Measurements from ENCODE around the gene ZFAND3.

The ZFAND3 gene

GRCh38 chr6:38150021-38150420, 330.5 kb downstream of the ZFAND3 start:
- H3K4me3 ChIP-seq (ENCODE audit: low read depth in 1 of 2, low read length in 2 of 2): no peak overlapping the region
- H3K36me3 ChIP-seq (ENCODE audit: insufficient read depth, low read length): peaks cover 6% of the 10 kb centered on the region

GRCh38 chr6:38150681-38151296, 331.3 kb downstream of the ZFAND3 start:
- Histone ChIP-seq H3K9ac (ENCODE audit: low read length) (no peak overlapping the region), H3K36me3 (ENCODE audit: insufficient read depth, low read length) (peaks cover 4% of the 10 kb centered on the region)

More at GRCh38 chr6:38150021-38150420, 330.5 kb downstream of the ZFAND3 start:
- Histone ChIP-seq H3K27me3 (ENCODE audit: control insufficient read depth in 1 of 2, insufficient read depth in 2 of 2, low read length in 2 of 2) (no peaks in the 10 kb centered on the region), H3K4me1 (ENCODE audit: insufficient read depth, low read length) (peaks cover 5% of the 10 kb centered on the region), H3K9ac (ENCODE audit: low read length) (no peak overlapping the region), H3K9me3 (ENCODE audit: low read length) (no peaks in the 10 kb centered on the region), H3K27ac (ENCODE audit: low read depth, low read length) (no peak overlapping the region)

GRCh38 chr6:38151580-38152500, 332.3 kb downstream of the ZFAND3 start:
- Histone ChIP-seq H3K4me1 (ENCODE audit: insufficient read depth, low read length) (peaks cover 5% of the 10 kb centered on the region), H3K27me3 (ENCODE audit: control insufficient read depth in 1 of 2, insufficient read depth in 2 of 2, low read length in 2 of 2) (no peaks in the 10 kb centered on the region), H3K9ac (ENCODE audit: low read length) (no peak overlapping the region), H3K27ac (ENCODE audit: low read depth, low read length) (no peak overlapping the region), H3K4me3 (ENCODE audit: low read depth in 1 of 2, low read length in 2 of 2) (no peak overlapping the region), H3K9me3 (ENCODE audit: low read length) (no peaks in the 10 kb centered on the region), H3K36me3 (ENCODE audit: insufficient read depth, low read length) (peaks cover 4% of the 10 kb centered on the region)

More at GRCh38 chr6:38150681-38151296, 331.3 kb downstream of the ZFAND3 start:
- no peak overlapping the region for H3K27ac ChIP-seq (ENCODE audit: low read depth, low read length)
- peaks cover 5% of the 10 kb centered on the region for H3K4me1 ChIP-seq (ENCODE audit: insufficient read depth, low read length)
- H3K4me3 ChIP-seq (ENCODE audit: low read depth in 1 of 2, low read length in 2 of 2): no peak overlapping the region
- no peaks in the 10 kb centered on the region for H3K27me3 ChIP-seq (ENCODE audit: control insufficient read depth in 1 of 2, insufficient read depth in 2 of 2, low read length in 2 of 2)
- no peaks in the 10 kb centered on the region for H3K9me3 ChIP-seq (ENCODE audit: low read length)

DNA sequence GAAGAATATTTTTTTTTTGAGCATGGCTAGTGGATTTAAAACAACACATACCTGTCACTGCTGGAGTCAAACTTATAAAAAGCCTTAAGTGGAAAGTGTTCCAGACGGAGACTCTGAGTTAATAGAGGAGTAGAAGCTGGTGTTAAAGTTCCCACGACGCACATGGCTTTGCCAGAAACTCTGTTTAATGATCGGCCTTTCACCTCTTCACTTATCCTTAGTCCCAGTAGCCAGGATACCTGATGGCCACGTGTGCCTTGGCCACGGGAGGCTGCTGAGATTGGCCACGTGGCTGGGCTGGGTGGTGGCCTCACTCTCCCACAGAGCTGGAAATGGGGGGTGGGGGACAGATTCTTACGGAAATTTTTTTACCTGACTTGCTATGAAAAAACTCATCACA, 333.1 kb downstream of the ZFAND3 start:
- Histone ChIP-seq H3K9ac (ENCODE audit: low read length) (no peak overlapping the region), H3K36me3 (ENCODE audit: insufficient read depth, low read length) (peaks cover 4% of the 10 kb centered on the region), H3K27ac (ENCODE audit: low read depth, low read length) (no peak overlapping the region), H3K9me3 (ENCODE audit: low read length) (no peaks in the 10 kb centered on the region), H3K27me3 (ENCODE audit: control insufficient read depth in 1 of 2, insufficient read depth in 2 of 2, low read length in 2 of 2) (no peaks in the 10 kb centered on the region), H3K4me1 (ENCODE audit: insufficient read depth, low read length) (peaks cover 5% of the 10 kb centered on the region), H3K4me3 (ENCODE audit: low read depth in 1 of 2, low read length in 2 of 2) (no peak overlapping the region)

GRCh38 chr6:38153076-38153797, 333.7 kb downstream of the ZFAND3 start:
- Histone ChIP-seq H3K4me3 (ENCODE audit: low read depth in 1 of 2, low read length in 2 of 2) (no peak overlapping the region), H3K27me3 (ENCODE audit: control insufficient read depth in 1 of 2, insufficient read depth in 2 of 2, low read length in 2 of 2) (no peaks in the 10 kb centered on the region), H3K4me1 (ENCODE audit: insufficient read depth, low read length) (peaks cover 4% of the 10 kb centered on the region), H3K36me3 (ENCODE audit: insufficient read depth, low read length) (peaks cover 4% of the 10 kb centered on the region), H3K9me3 (ENCODE audit: low read length) (no peaks in the 10 kb centered on the region), H3K9ac (ENCODE audit: low read length) (no peak overlapping the region), H3K27ac (ENCODE audit: low read depth, low read length) (no peak overlapping the region)

- no peaks in the 10 kb centered on the region for H3K9me3 ChIP-seq (ENCODE audit: low read length)
- H3K9ac ChIP-seq (ENCODE audit: low read length): no peak overlapping the region
- H3K27me3 ChIP-seq (ENCODE audit: control insufficient read depth in 1 of 2, insufficient read depth in 2 of 2, low read length in 2 of 2): no peaks in the 10 kb centered on the region
- peaks cover 4% of the 10 kb centered on the region for H3K36me3 ChIP-seq (ENCODE audit: insufficient read depth, low read length)
- H3K4me3 ChIP-seq (ENCODE audit: low read depth in 1 of 2, low read length in 2 of 2): no peak overlapping the region
- no peak overlapping the region for H3K27ac ChIP-seq (ENCODE audit: low read depth, low read length)
- no peaks in the 10 kb centered on the region for H3K4me1 ChIP-seq (ENCODE audit: insufficient read depth, low read length)
Observed at GRCh38 chr6:38153798-38154345, 334.3 kb downstream of the ZFAND3 start.

DNA sequence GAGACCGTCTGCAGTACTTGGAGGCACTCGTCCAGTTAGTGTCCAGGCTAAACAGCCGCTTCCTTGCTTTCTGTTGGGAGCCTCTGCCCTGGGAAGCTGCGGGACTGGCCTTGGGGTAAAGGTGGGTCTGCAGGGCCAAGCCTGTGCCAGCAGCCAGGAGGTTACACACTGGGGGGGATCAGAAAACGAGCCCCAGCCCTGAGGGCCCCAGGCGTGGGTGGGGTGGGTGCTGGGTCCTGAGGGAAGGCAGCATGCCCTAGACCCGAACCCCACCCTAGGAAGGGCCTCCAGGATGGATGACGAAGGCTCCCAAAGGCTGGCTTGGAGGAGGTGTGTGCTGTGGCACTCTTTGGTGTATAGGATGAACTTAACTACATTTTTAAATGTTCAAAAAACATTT, 335.2 kb downstream of the ZFAND3 start:
- Histone ChIP-seq H3K4me1 (ENCODE audit: insufficient read depth, low read length) (no peaks in the 10 kb centered on the region), H3K36me3 (ENCODE audit: insufficient read depth, low read length) (peaks cover 4% of the 10 kb centered on the region), H3K9me3 (ENCODE audit: low read length) (no peaks in the 10 kb centered on the region), H3K27me3 (ENCODE audit: control insufficient read depth in 1 of 2, insufficient read depth in 2 of 2, low read length in 2 of 2) (no peaks in the 10 kb centered on the region), H3K9ac (ENCODE audit: low read length) (no peak overlapping the region), H3K4me3 (ENCODE audit: low read depth in 1 of 2, low read length in 2 of 2) (no peak overlapping the region), H3K27ac (ENCODE audit: low read depth, low read length) (no peak overlapping the region)

DNA sequence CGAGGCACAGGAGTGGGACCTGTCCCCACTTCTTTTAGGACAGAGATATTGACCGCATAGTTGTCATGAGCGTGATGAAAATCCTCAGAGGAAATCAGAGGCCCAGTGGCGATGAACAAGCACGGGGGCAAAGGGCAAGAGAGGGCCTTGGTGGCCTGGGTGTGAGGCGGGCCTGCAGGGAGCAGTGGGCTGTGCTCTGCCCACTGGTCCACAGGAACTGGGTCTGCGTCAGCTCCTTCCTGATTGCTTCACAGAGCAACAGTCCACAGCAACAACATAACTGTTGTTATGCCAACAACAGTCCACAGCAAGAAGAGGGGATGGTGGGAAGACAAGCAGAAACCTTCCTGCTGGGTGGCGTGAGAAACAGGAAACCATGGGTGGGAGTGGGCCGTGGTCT, 335.6 kb downstream of the ZFAND3 start:
- Histone ChIP-seq H3K9ac (ENCODE audit: low read length) (no peak overlapping the region), H3K36me3 (ENCODE audit: insufficient read depth, low read length) (peaks cover 4% of the 10 kb centered on the region), H3K4me3 (ENCODE audit: low read depth in 1 of 2, low read length in 2 of 2) (no peak overlapping the region), H3K27me3 (ENCODE audit: control insufficient read depth in 1 of 2, insufficient read depth in 2 of 2, low read length in 2 of 2) (no peaks in the 10 kb centered on the region), H3K4me1 (ENCODE audit: insufficient read depth, low read length) (no peaks in the 10 kb centered on the region), H3K27ac (ENCODE audit: low read depth, low read length) (no peak overlapping the region), H3K9me3 (ENCODE audit: low read length) (no peaks in the 10 kb centered on the region)

DNA sequence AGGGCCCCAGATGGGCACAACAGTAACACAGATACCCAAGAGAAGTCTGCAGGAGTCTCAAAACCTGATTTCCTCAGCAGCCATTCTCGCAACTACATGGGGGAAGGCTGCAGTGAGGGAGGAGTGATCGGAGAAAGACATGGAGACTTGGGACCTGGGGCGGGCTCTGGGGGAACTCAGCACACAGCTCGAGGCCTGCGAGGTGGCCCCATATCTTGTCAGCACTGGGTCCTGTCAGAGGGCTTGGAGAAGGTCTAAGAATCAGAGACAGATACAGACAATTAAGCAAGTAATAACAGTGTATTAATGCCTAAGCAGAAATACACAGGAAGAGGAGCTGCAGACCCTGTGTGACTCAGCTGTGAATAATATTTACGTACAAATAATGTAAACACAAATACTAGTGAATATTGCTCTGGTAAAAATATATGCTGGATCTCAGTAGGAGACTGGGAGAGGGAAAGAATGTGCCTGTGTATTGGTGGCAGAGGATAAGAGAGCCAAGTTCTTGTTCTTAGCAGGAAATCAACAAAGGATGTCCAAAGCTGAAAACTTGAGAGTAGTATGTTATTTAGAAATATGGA, 336.2 kb downstream of the ZFAND3 start:
- Histone ChIP-seq H3K9me3 (ENCODE audit: low read length) (no peaks in the 10 kb centered on the region), H3K9ac (ENCODE audit: low read length) (no peak overlapping the region), H3K27ac (ENCODE audit: low read depth, low read length) (no peak overlapping the region), H3K36me3 (ENCODE audit: insufficient read depth, low read length) (peaks cover 4% of the 10 kb centered on the region), H3K4me3 (ENCODE audit: low read depth in 1 of 2, low read length in 2 of 2) (no peak overlapping the region), H3K27me3 (ENCODE audit: control insufficient read depth in 1 of 2, insufficient read depth in 2 of 2, low read length in 2 of 2) (no peaks in the 10 kb centered on the region), H3K4me1 (ENCODE audit: insufficient read depth, low read length) (no peaks in the 10 kb centered on the region)

GRCh38 chr6:38156818-38157565, 337.5 kb downstream of the ZFAND3 start:
- Histone ChIP-seq H3K27ac (ENCODE audit: low read depth, low read length) (no peak overlapping the region), H3K36me3 (ENCODE audit: insufficient read depth, low read length) (peaks cover 4% of the 10 kb centered on the region), H3K4me3 (ENCODE audit: low read depth in 1 of 2, low read length in 2 of 2) (no peak overlapping the region), H3K9me3 (ENCODE audit: low read length) (no peaks in the 10 kb centered on the region), H3K4me1 (ENCODE audit: insufficient read depth, low read length) (no peaks in the 10 kb centered on the region), H3K9ac (ENCODE audit: low read length) (no peak overlapping the region), H3K27me3 (ENCODE audit: control insufficient read depth in 1 of 2, insufficient read depth in 2 of 2, low read length in 2 of 2) (no peaks in the 10 kb centered on the region)

Data from muscle layer of colon (tissue), 2 donors.